Stimulated activated CD8-positive, alpha-beta memory T cell treated with anti-CD3 and anti-CD28 coated beads, Interleukin-4, amount 100 ng/mL, for 24 hours (primary cell): Measurements from ENCODE around the gene GPC1.

ENCODE experiments used
- DNase-seq: peaks from one replicate; pipeline ENCODE4 v3.0.0-alpha.2; 2020; ENCODE audit warnings: low read depth

GPC1 gene

GRCh38 chr2:240396623-240397541 is 38.6 kb upstream of the GPC1 start:
- no peak for DNase-seq

DNA sequence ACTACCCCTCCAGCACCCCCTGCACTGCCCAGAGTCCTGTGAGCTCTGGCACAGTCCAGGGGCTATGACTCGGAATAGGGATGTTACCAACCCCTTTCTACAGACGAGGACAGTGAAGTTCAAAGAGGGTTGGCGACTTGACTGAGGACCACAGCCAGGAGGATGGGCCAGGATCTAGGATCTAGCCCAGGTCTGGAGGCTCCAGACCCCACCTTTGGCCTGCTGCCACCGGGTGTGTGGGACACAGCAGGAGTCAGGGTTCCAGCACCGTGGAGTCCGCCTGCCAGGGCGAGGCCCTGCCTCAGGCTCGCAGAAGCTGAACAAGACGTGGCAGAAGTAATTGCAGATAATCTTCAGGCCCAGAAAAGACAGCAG is 37.9 kb upstream of the GPC1 start:
- no peak for DNase-seq

- no peak for DNase-seq
These were observed 37.4 kb upstream of the GPC1 start for GRCh38 chr2:240397924-240398645.

- no peak for DNase-seq
These were observed 36.7 kb upstream of the GPC1 start for GRCh38 chr2:240398661-240399267.

GRCh38 chr2:240399419-240400324 is 35.8 kb upstream of the GPC1 start:
- DNase-seq, result no peak

GRCh38 chr2:240400371-240401161 is 34.9 kb upstream of the GPC1 start:
- no peak for DNase-seq

DNA sequence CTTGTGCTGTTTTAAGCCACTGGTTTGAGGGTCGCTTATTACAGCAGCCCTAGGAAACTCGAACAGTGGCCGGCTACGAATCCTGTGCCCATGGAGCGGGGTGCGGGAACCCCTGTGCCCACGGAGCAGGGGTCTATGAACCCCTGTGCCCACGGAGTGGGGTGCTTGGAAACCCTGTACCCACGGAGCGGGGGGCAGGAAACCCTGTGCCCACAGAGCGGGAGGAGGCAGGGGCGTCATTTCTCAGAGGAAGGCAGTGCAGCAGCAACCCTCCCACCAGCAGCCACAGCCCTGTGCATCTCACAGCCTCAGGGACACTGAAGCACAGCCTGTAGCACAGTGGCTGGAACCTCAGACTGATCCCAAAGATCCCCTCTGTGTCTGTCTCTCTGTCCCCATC is 34.2 kb upstream of the GPC1 start:
- DNase-seq, result no peak

DNA sequence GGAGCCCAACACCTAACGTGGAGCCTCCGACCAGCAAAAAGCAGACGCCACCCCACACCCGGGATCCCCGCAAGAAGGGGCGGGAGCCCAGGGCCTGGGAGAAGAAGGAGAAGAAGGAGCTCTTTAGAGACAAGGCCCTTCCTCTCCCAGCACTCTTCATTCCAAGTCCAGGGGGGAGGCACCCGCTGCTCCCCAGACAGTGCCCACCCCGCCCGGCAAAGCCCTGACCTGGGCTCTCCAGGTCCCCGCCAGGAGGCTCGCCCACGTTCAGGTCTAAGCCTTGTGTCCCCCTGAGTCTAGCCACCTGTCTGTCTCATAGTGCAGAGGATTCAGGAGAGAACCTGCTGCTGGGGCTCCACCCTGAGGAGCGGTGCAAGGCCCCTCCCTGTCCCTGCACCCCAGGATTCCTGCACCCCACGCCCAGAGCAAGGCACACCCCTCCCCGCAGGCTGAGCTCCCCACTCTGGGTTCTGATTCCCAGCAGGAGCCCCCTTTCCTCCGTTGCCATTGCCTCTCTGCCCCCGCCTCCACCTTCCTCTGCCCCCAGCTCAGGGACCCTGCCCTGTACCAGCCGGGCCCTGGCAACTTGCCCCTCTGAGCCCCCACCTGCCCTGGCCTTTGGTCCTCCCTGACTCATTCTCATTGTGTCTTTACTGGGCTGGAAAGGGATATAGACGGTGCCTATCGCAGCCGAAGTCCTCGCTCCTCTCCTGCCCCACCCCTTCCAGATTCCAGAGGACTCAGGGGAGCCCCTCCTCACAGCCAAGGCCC is 33.5 kb upstream of the GPC1 start:
- DNase-seq, result no peak

DNA sequence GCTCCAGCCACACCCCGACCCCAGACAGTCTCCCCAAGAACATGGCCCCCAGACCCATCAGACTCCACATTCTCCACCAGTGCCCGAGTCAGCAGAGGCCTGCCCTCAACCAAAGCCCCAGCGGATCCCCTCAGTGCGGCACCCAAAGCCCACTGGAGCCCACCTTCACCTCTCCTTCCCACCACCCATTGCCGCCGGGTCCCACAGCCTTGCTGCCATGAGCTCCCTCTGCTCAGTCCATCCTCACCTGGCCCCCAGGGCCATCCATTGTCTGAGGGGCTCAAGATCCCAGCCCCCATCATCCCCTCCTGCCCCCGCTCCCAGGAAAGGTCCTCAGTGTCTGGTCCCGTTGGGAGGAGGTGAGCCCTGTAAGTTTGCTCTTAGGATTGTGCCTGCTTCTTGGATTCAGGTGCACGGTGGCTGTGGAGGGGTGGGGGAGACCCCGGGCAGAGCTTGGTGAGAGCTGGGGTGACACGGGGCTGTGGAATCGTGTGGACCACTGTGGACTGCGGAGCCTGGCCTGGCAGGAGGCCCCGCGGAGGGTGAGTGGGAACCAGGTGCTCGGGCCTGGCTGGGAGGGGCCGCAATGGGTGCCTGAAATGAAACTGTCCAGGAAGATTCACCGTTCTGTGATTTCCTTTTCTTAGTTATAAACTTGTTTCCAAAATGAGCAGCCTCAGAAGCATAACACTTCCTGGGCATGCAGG is 32.7 kb upstream of the GPC1 start:
- no peak for DNase-seq

DNA sequence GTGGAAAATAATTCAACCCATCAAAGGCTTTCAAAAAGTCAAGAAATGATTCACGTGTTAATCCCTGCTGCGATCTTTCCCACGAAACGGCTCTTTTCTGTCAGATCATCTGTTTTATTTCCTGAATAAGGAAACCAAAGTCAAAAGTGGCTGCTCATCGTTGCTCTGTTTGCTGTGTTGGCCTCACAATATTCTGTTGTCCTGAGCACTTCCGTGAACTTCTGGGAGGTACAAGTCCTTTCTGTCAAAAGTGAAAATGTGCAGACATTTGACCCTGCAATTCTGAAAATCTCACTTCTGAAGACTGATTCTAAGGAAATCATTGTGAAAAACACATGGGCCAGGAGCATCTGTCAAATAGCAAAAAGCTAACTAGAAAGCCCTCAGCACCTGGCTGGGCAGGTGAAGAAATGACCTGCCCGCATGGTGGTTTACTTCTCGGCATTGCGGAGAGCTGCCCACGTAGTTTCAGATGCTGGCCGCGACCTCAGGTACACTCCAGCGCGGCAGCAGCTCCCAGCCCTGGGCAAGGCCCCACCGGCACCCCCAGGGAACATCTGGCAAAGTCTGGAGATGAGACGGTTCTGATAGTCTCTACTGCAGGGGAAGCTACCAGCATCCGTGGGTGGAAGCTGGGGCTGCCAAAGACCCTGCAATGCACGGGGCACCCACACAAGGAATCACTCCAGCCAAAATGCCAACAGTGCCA is 31.9 kb upstream of the GPC1 start:
- no peak for DNase-seq

DNA sequence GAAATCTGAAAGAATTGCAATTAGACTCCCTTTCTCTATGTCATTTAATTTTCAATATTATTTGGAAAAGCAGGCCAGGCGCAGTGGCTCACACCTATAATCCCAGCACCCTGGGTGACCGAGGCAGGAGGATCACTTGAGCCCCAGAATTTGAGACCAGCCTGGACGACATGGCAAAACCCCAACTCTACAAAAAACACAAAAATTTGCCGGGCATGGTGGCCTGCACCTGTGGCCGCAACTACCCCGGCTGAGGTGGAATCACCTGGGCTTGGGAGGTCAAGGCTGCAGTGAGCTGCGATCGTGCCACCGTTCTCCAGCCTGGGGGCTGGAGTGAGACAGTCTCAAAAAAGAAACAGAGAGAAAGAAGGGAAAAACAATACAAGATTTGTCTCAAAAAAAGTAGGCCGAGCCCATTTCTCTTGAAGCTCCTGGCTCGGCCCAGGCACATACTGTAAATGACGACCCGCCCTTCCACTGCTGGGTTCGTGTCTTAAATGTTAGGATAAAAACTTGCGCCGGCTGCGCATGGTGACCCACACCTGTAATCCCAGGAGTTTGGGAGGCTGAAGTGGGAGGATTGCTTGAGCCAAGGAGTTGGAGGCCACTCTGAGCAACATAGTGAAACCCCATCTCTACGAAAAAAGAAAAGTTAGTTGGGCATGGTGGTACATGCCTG is 31.1 kb upstream of the GPC1 start:
- no peak for DNase-seq

DNA sequence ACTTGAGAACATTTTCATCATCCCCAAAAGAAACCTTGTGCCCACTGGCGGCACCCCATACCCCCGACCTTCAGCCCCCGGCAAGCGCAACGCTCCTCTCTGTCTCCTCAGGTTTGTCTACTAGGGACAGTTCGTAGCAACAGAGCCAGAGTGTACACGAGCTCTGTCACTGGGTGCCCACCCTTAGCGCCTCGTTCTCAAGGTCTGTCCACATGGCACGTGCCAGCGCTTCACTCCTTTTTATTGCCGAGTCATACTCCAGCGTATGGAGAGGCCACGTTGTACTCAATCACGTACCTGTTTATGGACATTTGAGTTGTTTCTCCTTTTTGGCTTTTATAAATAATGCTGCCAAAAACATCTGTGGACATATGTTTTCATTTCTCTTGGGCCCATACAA is 30.3 kb upstream of the GPC1 start:
- no peak for DNase-seq

GRCh38 chr2:240405684-240406313 is 29.7 kb upstream of the GPC1 start:
- DNase-seq, result no peak

DNA sequence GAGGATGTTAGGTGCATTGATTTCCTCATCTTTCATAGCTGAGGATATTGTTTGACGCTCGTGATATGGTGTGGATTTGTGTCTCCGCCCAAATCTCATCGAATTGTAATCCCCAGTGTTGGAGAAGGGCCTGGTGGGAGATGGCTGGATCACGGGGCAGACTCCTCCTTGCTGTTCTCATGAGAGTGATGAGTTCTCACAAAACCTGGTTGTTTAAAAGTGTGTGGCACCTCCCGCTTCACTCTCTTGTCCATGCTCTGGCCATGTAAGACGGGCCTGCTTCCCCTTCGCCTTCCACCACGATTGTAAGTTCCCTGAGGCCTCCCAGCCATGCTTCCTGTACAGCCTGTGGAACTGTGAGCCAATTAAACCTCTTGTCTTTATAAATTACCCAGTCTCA is 28.4 kb upstream of the GPC1 start:
- no peak for DNase-seq

DNA sequence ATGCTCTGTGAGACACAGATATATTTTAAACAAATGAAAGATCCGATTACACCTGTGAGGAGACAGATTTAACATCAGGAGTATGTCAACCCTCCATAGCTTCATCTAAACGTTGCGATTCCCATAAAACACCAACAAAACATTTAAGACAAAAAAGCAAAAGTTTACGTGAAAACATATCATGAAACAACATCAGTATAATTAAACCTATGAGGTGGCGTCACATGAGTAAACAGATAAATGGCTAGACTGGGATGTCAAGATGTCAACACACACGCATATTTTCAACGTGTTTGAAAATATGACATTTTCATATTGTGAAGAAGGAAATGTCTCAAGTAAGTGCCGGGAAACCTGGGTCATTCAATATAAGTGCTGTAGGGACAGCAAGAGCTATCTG is 25.5 kb upstream of the GPC1 start:
- no peak for DNase-seq

GRCh38 chr2:240410808-240411207 is 24.7 kb upstream of the GPC1 start:
- no peak for DNase-seq

DNA sequence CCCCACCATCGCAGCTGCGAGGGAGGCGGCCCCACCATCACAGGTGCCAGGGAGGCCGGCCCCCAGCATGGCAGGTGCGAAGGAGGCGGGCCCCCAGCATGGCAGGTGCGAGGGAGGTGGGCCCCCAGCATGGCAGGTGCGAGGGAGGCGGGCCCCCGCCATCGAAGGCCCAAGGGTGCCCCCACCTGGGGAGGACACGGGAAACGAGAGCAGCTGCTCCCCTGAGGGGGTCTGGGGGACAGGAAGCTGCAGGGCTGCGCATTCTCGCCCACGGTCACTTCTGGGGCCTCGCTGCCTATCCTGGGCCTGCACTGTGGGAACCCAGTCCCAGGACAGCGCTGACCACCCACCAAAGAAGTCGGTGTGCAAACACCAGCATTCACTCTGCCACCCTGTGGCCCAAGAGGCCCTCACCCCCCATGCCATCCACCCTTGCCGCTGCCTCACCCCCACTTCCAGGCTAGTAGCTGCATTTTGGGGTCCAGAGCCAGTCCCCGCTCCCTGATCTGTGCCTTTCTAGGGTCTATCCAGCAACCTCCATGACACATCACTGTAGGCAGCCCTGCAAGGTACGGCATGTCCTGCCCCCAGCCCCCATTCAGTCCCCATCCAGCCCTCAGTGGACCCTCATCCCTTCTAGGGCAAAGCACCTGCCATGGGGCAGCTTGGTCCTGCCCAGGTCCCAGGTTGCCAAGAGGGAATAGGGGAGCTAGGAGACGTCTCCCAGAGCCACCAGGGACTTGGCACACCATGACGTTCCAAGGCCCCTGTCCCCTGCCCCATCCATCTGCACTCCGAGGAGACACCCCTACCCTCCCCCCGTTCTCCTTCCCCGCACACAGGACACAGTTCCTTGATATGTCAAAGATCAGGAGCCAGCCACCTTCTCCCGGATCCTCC is 24.0 kb upstream of the GPC1 start:
- no peak for DNase-seq
